ENCODE measurements around the gene ATF3. TPM values are rescaled to one million over a fixed set of nuclear protein-coding genes. Genes with fewer than 3 reads are reported as not detected.

The ATF3 gene
- total RNA-seq, 1 experiment from 2014 or later: 335 TPM

DNA sequence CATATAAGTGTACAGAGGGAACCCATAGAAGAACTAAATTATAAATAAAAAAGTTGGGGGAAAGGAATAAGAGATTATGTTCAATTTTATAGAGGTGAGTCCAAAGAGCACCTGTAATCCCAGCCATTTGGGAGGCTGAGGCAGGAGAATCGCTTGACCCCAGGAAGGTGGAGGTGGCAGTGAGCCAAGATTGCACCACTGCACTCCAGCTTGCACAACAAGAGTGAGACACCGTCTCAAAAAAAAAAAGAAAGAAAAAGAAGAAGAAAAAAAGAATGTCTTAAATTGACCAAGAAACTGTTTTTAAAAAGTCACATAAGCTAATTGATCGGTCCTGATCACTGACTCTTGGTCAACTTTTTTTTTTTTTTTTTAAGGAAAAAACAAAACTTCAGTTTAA lies 19.1 kb upstream of the ATF3 start:
- Histone ChIP-seq H3K79me2 (ENCODE audit: low read length) (no peaks in the 10 kb centered on the region), H3K9me2 (replicated peaks; ENCODE audit: low read length) (no peaks in the 10 kb centered on the region), H3K4me1 (ENCODE audit: insufficient read depth, low read length) (peaks cover 3% of the 10 kb centered on the region; the same call in 1 of the 2 replicates), H3F3A (ENCODE audit: low read length, unreplicated experiment) (no peaks in the 10 kb centered on the region), H3K4me3 (ENCODE audit: low read length) (no peak overlapping the region), H3K27ac (ENCODE audit: low read length) (no peak overlapping the region), H2AFZ (ENCODE audit: low read length) (no peak overlapping the region), H3K9ac (ENCODE audit: low read length) (no peak overlapping the region), H3K4me2 (ENCODE audit: low read length) (no peak overlapping the region), H3K27me3 (ENCODE audit: low read length) (no peaks in the 10 kb centered on the region), H3K36me3 (ENCODE audit: low read depth, low read length) (no peaks in the 10 kb centered on the region), H4K20me1 (ENCODE audit: low read length) (no peaks in the 10 kb centered on the region), H3K9me3 (ENCODE audit: low read length) (no peaks in the 10 kb centered on the region)
- intact Hi-C loops (cut with micrococcal nuclease): no loop called here
- DNase-seq (no peak), ATAC-seq (no peak)
- no TSS peak for BruUV-seq (replicated peaks)
- POLR2A ChIA-PET (ENCODE audit: unreplicated experiment): interaction anchor here (0.6 kb wide), 1 partner anchor 20 kb away, joined by 5 read pairs; no protein-coding TSS in a partner anchor
- CTCF ChIA-PET: no interaction called here
- TF ChIP-seq EZH2 (IDR thresholded peaks at IDR 0.05; ENCODE audit: low read length, unreplicated experiment) (no peak), EZH2phosphoT487 (IDR thresholded peaks at IDR 0.05; ENCODE audit: borderline replicate concordance, low read length) (no peak)
- TF ChIP-seq, protein P1, sequence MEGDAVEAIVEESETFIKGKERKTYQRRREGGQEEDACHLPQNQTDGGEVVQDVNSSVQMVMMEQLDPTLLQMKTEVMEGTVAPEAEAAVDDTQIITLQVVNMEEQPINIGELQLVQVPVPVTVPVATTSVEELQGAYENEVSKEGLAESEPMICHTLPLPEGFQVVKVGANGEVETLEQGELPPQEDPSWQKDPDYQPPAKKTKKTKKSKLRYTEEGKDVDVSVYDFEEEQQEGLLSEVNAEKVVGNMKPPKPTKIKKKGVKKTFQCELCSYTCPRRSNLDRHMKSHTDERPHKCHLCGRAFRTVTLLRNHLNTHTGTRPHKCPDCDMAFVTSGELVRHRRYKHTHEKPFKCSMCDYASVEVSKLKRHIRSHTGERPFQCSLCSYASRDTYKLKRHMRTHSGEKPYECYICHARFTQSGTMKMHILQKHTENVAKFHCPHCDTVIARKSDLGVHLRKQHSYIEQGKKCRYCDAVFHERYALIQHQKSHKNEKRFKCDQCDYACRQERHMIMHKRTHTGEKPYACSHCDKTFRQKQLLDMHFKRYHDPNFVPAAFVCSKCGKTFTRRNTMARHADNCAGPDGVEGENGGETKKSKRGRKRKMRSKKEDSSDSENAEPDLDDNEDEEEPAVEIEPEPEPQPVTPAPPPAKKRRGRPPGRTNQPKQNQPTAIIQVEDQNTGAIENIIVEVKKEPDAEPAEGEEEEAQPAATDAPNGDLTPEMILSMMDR (conservative IDR thresholded peaks at IDR 0.05; ENCODE audit: low read depth, low read length): no peak

DNA sequence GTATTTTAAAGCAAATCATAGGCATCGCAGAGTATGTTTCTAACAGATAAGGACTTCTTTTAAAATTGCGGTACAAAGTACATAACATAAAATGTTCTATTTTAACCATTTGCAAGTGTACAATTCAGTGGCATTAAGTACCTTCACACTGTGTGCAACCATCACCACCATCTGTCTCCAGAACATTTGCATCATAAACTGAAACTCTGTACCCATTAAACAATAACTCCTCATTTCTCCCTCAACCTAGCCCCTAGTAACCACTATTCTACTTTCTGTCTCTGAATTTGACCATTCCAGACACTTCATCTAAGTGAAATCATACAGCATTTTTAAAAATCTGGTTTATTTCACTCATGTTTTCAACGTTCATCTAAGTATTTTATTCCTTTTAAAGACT lies 16.6 kb upstream of the ATF3 start:
- no peak overlapping the region for H2AFZ ChIP-seq (ENCODE audit: low read length)
- BruUV-seq (replicated peaks): no TSS peak
- TF ChIP-seq EZH2phosphoT487 (IDR thresholded peaks at IDR 0.05; ENCODE audit: borderline replicate concordance, low read length) (no peak), EZH2 (IDR thresholded peaks at IDR 0.05; ENCODE audit: low read length, unreplicated experiment) (no peak)
- TF ChIP-seq, protein P1 (conservative IDR thresholded peaks at IDR 0.05; ENCODE audit: low read depth, low read length): no peak
- peaks cover 20% of the 10 kb centered on the region for H3K4me1 ChIP-seq (ENCODE audit: insufficient read depth, low read length)
- no peaks in the 10 kb centered on the region for H3F3A ChIP-seq (ENCODE audit: low read length, unreplicated experiment)
- no peaks in the 10 kb centered on the region for H4K20me1 ChIP-seq (ENCODE audit: low read length)
- ATAC-seq (no peak), DNase-seq (no peak)
- no peak overlapping the region for H3K4me3 ChIP-seq (ENCODE audit: low read length)
- no peaks in the 10 kb centered on the region for H3K27me3 ChIP-seq (ENCODE audit: low read length)
- H3K9me2 ChIP-seq (replicated peaks; ENCODE audit: low read length): no peaks in the 10 kb centered on the region
- CTCF ChIA-PET: no interaction called here
- intact Hi-C loops (cut with micrococcal nuclease): no loop called here
- H3K79me2 ChIP-seq (ENCODE audit: low read length): no peaks in the 10 kb centered on the region
- no peaks in the 10 kb centered on the region for H3K9me3 ChIP-seq (ENCODE audit: low read length)
- no peak overlapping the region for H3K27ac ChIP-seq (ENCODE audit: low read length)
- no peak overlapping the region for H3K9ac ChIP-seq (ENCODE audit: low read length)
- POLR2A ChIA-PET (ENCODE audit: unreplicated experiment): no interaction called here
- H3K36me3 ChIP-seq (ENCODE audit: low read depth, low read length): no peaks in the 10 kb centered on the region
- H3K4me2 ChIP-seq (ENCODE audit: low read length): no peak overlapping the region

DNA sequence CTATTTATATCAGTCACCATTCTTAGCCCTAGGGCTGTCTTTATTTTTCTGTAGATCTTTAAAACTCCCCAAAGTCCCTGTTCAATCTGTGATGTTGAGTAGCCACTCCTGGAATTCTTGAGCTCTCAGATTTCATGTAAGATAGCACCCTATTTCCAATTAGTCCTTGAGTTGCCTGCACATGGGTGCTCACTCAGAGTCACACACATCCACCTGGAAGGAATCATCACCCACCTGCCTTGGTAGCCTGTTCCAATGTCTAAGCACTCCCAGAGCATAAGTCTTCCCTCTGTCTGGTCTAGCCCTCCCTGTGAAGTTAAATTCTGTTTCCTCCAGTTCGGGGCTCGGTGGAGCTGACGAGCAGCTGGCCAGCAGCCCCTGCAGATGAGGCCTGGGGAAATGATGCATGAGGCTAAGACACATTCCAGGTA lies 14.7 kb upstream of the ATF3 start:
- Histone ChIP-seq H3K79me2 (ENCODE audit: low read length) (no peaks in the 10 kb centered on the region), H3K4me3 (ENCODE audit: low read length) (no peak overlapping the region), H3K27ac (ENCODE audit: low read length) (no peak overlapping the region), H3K4me1 (ENCODE audit: insufficient read depth, low read length) (peaks cover 29% of the 10 kb centered on the region), H3K27me3 (ENCODE audit: low read length) (no peaks in the 10 kb centered on the region), H3K4me2 (ENCODE audit: low read length) (no peak overlapping the region), H4K20me1 (ENCODE audit: low read length) (no peaks in the 10 kb centered on the region), H3K9ac (ENCODE audit: low read length) (no peak overlapping the region), H3K36me3 (ENCODE audit: low read depth, low read length) (no peaks in the 10 kb centered on the region), H3K9me2 (replicated peaks; ENCODE audit: low read length) (no peaks in the 10 kb centered on the region), H3K9me3 (ENCODE audit: low read length) (no peaks in the 10 kb centered on the region), H3F3A (ENCODE audit: low read length, unreplicated experiment) (no peaks in the 10 kb centered on the region), H2AFZ (ENCODE audit: low read length) (no peak overlapping the region)
- no peak for TF ChIP-seq EZH2 (IDR thresholded peaks at IDR 0.05; ENCODE audit: low read length, unreplicated experiment)
- no peak for TF ChIP-seq EZH2phosphoT487 (IDR thresholded peaks at IDR 0.05; ENCODE audit: borderline replicate concordance, low read length)
- TF ChIP-seq, protein P1 (conservative IDR thresholded peaks at IDR 0.05; ENCODE audit: low read depth, low read length): no peak
- intact Hi-C loops (cut with micrococcal nuclease): no loop called here
- BruUV-seq (replicated peaks): no TSS peak
- DNase-seq (no peak), ATAC-seq (no peak)
- ChIA-PET POLR2A (ENCODE audit: unreplicated experiment) (no interaction called here), CTCF (no interaction called here)

Data from PC-3 (cell line).